ENCODE measurements around the gene MACROD2.

The MACROD2 gene

GRCh38 chr20:16040742-16041141 is 2045.4 kb downstream of the MACROD2 start:
- TF ChIP-seq CTCF (IDR thresholded peaks at IDR 0.05; ENCODE audit: extremely low read depth, missing control alignments): no peak
- no peak for DNase-seq (ENCODE audit: low spot score)

GRCh38 chr20:16042731-16043130 is 2047.4 kb downstream of the MACROD2 start:
- DNase-seq (ENCODE audit: low spot score): no peak
- no peak for TF ChIP-seq CTCF (IDR thresholded peaks at IDR 0.05; ENCODE audit: extremely low read depth, missing control alignments)

- TF ChIP-seq CTCF (IDR thresholded peaks at IDR 0.05; ENCODE audit: extremely low read depth, missing control alignments): no peak
- no peak for DNase-seq (ENCODE audit: low spot score)
Measured at GRCh38 chr20:16043931-16044330, 2048.6 kb downstream of the MACROD2 start.

- TF ChIP-seq CTCF (IDR thresholded peaks at IDR 0.05; ENCODE audit: extremely low read depth, missing control alignments): no peak
- no peak for DNase-seq (ENCODE audit: low spot score)
Measured at GRCh38 chr20:16048876-16049275, 2053.6 kb downstream of the MACROD2 start.

- DNase-seq (ENCODE audit: low spot score): no peak
- no peak for TF ChIP-seq CTCF (IDR thresholded peaks at IDR 0.05; ENCODE audit: extremely low read depth, missing control alignments)
Measured at GRCh38 chr20:16049529-16050093, 2054.3 kb downstream of the MACROD2 start.

GRCh38 chr20:16050366-16050765 is 2055.1 kb downstream of the MACROD2 start:
- no peak for TF ChIP-seq CTCF (IDR thresholded peaks at IDR 0.05; ENCODE audit: extremely low read depth, missing control alignments)

GRCh38 chr20:16051968-16052367 is 2056.7 kb downstream of the MACROD2 start:
- DNase-seq (ENCODE audit: low spot score): no peak
- TF ChIP-seq CTCF (IDR thresholded peaks at IDR 0.05; ENCODE audit: extremely low read depth, missing control alignments): no peak

More at GRCh38 chr20:16050366-16050765, 2055.1 kb downstream of the MACROD2 start:
- DNase-seq (ENCODE audit: low spot score): no peak
